Type B pancreatic cell (in vitro differentiated cells): Measurements from ENCODE around the gene KHDRBS2. TPM values are rescaled to one million over a fixed set of nuclear protein-coding genes. Genes with fewer than 3 reads are reported as not detected.

ENCODE experiments used
- DNase-seq: peaks from one replicate; pipeline ENCODE4 v3.0.0; 2021; ENCODE audit warnings: mixed read lengths; ENCODE audit not compliant: unreplicated experiment; ENCODE audit errors: extremely low spot score
- H3K27ac Mint-ChIP-seq: 2 replicates; pipeline ENCODE4 v1.8.0; 2021; ENCODE audit warnings: mild to moderate bottlenecking, mixed read lengths
- H3K27me3 Mint-ChIP-seq: 2 replicates; pipeline ENCODE4 v1.8.0; 2021; ENCODE audit warnings: mixed read lengths
- H3K36me3 Mint-ChIP-seq: 2 replicates; pipeline ENCODE4 v1.8.0; 2021; ENCODE audit warnings: mixed read lengths
- H3K4me1 Mint-ChIP-seq: one replicate; pipeline ENCODE4 v1.8.0; 2021; ENCODE audit warnings: mixed read lengths; ENCODE audit not compliant: unreplicated experiment
- H3K4me3 Mint-ChIP-seq: 2 replicates; pipeline ENCODE4 v1.8.0; 2021; ENCODE audit warnings: mild to moderate bottlenecking, mixed read lengths
- H3K9me3 Mint-ChIP-seq: 2 replicates; pipeline ENCODE4 v1.8.0; 2021; ENCODE audit warnings: mixed read lengths
- total RNA-seq: library from RNA; stranded (reverse); gene quantifications from 2 replicates; pipeline ENCODE4 v1.2.1, GENCODE V29; 2021; ENCODE audit warnings: low replicate concordance
- TF ChIP-seq, protein P1 (sequence below): fragments of 200-600 bp; sonication (generic); conservative IDR thresholded peaks from 2 replicates; pipeline ENCODE4 v1.5.0; 2021; ENCODE audit warnings: antibody characterized with exemption, mild to moderate bottlenecking

KHDRBS2 gene
- total RNA-seq, 1 donor from 2014 or later, result 3.5 TPM

DNA sequence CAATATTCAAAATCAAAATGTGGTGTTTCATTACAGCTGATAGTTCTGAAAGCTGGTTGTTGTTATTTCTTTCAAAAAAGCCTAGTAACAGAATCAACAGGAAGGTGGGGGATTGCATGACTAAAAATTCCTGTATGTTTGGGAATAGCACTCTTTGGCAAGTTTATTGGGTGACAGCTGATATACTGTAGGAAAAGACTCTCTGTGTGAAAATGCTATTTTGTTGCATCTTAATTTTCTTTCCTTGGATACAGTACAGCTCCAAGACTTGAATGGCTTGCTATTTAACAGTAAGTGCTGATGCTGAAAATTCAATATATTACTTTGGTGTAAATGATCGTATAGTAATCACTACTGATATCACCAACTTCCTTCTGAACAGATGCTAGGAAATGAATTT is 336.1 kb downstream of the KHDRBS2 start:
- H3K36me3 Mint-ChIP-seq, result no peaks in the 10 kb centered on the region
- H3K27me3 Mint-ChIP-seq, result no peaks in the 10 kb centered on the region
- H3K27ac Mint-ChIP-seq, result no peak overlapping the region
- no peaks in the 10 kb centered on the region for H3K9me3 Mint-ChIP-seq
- H3K4me3 Mint-ChIP-seq, result no peak overlapping the region
- H3K4me1 Mint-ChIP-seq, result no peaks in the 10 kb centered on the region
- DNase-seq, result no peak
- TF ChIP-seq, protein P1, sequence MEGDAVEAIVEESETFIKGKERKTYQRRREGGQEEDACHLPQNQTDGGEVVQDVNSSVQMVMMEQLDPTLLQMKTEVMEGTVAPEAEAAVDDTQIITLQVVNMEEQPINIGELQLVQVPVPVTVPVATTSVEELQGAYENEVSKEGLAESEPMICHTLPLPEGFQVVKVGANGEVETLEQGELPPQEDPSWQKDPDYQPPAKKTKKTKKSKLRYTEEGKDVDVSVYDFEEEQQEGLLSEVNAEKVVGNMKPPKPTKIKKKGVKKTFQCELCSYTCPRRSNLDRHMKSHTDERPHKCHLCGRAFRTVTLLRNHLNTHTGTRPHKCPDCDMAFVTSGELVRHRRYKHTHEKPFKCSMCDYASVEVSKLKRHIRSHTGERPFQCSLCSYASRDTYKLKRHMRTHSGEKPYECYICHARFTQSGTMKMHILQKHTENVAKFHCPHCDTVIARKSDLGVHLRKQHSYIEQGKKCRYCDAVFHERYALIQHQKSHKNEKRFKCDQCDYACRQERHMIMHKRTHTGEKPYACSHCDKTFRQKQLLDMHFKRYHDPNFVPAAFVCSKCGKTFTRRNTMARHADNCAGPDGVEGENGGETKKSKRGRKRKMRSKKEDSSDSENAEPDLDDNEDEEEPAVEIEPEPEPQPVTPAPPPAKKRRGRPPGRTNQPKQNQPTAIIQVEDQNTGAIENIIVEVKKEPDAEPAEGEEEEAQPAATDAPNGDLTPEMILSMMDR, result no peak

- H3K9me3 Mint-ChIP-seq, result no peaks in the 10 kb centered on the region
- H3K4me1 Mint-ChIP-seq, result no peaks in the 10 kb centered on the region
- TF ChIP-seq, protein P1, result no peak
- no peak overlapping the region for H3K4me3 Mint-ChIP-seq
- no peak for DNase-seq
- no peaks in the 10 kb centered on the region for H3K36me3 Mint-ChIP-seq
- peak overlapping the region; percentile 27 for H3K27ac Mint-ChIP-seq
- no peaks in the 10 kb centered on the region for H3K27me3 Mint-ChIP-seq
These were observed 336.9 kb downstream of the KHDRBS2 start for GRCh38 chr6:61949161-61949560.

GRCh38 chr6:61947311-61947947 is 338.6 kb downstream of the KHDRBS2 start:
- Mint-ChIP-seq H3K4me1 (no peaks in the 10 kb centered on the region), H3K9me3 (no peaks in the 10 kb centered on the region), H3K36me3 (no peaks in the 10 kb centered on the region), H3K27ac (no peak overlapping the region), H3K27me3 (no peaks in the 10 kb centered on the region), H3K4me3 (no peak overlapping the region)
- DNase-seq, result no peak
- TF ChIP-seq, protein P1, result no peak

DNA sequence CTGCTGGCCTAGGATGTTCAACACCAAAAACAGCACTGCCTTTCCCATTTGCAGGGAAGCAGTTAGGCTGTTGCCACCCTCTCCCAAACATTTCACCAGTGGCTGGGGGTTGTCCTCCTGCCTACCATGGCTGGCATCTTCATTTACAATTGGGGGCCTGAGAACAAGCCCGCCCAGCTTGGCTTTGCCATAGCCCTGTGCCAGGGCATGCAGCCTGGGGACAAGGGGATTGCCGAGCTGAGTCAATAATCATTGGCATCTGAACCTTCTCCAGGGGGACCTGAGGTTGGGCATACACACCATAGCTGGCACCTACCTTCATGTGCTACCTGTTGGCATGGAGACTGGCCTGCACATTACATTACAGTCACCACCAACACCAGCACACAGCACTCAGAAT is 345.1 kb downstream of the KHDRBS2 start:
- H3K27ac Mint-ChIP-seq, result no peak overlapping the region
- H3K4me1 Mint-ChIP-seq, result no peaks in the 10 kb centered on the region
- H3K9me3 Mint-ChIP-seq, result no peaks in the 10 kb centered on the region
- H3K4me3 Mint-ChIP-seq, result no peak overlapping the region
- H3K27me3 Mint-ChIP-seq, result no peaks in the 10 kb centered on the region
- TF ChIP-seq, protein P1, result no peak
- DNase-seq, result no peak
- no peaks in the 10 kb centered on the region for H3K36me3 Mint-ChIP-seq

DNA sequence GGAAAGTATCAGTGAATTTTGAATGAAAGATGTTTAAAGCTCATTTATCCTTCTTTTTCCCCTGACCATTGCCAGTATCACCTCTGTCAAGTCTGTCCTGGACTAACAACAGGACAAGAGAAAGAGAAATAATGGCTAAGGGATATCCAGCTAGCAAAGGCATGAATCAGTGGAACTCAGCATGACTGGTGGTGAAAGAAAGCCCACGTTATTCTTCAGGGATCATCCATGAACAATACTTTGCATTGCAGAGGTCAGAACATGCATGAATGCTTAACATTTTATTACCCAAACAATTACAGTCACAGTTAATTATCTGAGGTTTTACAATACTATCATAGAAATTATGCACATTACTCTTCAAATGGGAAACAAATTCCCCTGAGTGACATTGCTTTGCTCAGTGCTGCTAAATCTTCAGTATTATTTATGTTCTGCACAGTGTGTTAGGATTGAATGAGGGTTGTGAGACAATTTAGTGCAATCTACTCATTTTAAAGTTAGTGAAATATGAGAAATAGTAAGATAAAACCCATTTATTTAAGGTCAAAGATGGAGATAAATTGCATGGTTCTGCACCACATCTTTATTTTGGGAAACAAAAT is 350.7 kb downstream of the KHDRBS2 start:
- H3K4me1 Mint-ChIP-seq, result no peaks in the 10 kb centered on the region
- H3K4me3 Mint-ChIP-seq, result no peak overlapping the region
- DNase-seq, result no peak
- H3K36me3 Mint-ChIP-seq, result no peaks in the 10 kb centered on the region
- TF ChIP-seq, protein P1, result no peak
- H3K27me3 Mint-ChIP-seq, result no peaks in the 10 kb centered on the region
- H3K9me3 Mint-ChIP-seq, result no peaks in the 10 kb centered on the region
- H3K27ac Mint-ChIP-seq, result no peak overlapping the region
